HG03095 (cell line): ENCODE results near the gene LRRC66.

Source experiments
- ATAC-seq: cut with Tn5 transposase; IDR thresholded peaks from one replicate; pipeline ENCODE4 v1.9.1; 2021; ENCODE audit warnings: moderate library complexity; ENCODE audit not compliant: unreplicated experiment

LRRC66 gene

DNA sequence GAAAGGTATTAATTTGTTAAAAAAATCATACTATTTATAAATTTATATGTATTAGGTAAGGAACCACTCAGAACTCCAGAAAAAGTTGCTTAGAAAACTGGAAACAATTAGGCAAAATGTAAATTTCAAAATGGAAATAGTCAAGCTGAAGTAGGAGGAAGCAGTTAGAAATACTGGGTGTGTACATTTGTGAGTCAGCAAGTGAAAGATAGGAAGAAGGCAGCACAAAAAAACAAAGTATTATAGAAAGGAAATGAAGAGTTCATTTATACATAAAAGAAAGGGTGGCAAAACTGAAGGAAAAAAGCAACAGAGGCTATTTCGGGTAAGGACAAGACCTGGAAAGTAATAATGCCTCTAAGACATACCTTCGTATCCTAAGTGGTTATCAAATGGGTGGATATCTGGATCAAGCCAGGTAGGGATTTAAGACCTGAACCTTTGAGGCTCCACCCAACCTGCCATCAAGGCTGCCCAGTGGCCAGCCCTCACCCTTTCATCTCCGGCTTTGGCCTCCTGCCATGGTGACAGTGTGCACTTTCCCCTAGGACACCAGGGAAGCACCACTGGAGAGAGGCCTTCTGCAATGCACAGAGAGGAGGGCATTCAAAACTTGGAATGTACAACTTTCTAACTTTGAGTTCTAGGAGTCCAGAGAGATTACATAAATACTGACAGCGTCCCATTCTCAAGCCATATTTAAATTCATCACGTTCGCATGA is at the start of gene LRRC66:
Gene LRRC66, minus strand, starts transcription at position 428 of the 722 bp plus-strand sequence. CDS start 2,750 bp downstream, outside the sequence.
- ATAC-seq, result no peak

DNA sequence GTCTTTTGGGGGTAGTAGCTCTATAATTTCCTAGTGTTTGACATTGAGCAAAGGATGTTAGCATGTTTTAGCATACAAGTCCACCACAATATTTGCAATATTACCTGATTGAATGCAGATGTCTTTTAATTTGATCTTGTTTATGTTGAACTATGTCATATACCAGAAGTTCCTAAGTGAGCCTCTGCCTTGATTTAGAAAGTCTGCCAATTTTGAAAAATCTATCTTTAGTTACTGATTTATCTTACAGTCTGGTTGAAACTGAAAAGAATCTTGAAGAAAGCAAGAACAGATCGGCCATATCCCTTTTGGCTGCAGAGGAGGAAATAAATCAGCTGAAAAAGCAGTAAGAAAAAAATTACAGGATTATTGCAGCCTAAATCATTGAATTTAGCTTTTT is 49.4 kb upstream of the LRRC66 start:
- no peak for ATAC-seq

GRCh38 chr4:52059372-52059771 is 39.2 kb upstream of the LRRC66 start:
- ATAC-seq, result no peak

- ATAC-seq, result no peak
Observed at GRCh38 chr4:52058275-52058674, 38.1 kb upstream of the LRRC66 start.

GRCh38 chr4:52057196-52057595 is 37.0 kb upstream of the LRRC66 start:
- no peak for ATAC-seq

DNA sequence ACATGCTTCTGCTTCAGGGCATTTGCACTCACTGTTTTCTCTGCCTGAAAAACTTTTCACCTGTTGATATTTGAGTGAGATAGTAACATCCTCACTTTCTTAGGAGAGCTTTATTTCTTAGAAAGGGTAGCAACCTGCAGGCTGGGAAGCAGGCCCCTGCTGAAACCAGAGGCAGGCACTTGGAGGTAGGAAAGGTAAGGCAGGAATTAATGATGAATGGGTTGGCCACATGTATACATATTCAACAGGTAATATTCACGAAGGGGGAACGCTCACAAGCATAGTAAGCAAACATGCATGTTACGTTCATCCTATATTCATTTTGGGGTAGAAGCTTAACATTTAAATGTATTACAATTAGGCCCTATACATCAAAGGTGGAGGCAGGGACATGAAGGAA is 34.1 kb upstream of the LRRC66 start:
- no peak for ATAC-seq

DNA sequence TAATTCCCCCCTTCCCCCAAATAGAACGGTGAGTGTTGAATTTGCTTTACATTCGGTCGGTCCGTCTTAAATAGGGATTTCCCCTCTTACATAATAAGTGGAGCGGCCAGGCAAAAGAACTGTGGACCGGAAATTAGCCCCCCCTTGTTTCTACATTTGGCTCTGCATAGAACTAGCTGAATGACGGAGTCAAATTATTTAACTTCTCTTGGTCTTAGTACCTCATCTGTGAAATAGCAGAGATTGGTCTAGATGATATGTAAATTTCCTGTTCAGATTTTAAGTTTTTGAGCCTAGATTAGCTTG is 32.3 kb upstream of the LRRC66 start:
- ATAC-seq, result peak; percentile 68

DNA sequence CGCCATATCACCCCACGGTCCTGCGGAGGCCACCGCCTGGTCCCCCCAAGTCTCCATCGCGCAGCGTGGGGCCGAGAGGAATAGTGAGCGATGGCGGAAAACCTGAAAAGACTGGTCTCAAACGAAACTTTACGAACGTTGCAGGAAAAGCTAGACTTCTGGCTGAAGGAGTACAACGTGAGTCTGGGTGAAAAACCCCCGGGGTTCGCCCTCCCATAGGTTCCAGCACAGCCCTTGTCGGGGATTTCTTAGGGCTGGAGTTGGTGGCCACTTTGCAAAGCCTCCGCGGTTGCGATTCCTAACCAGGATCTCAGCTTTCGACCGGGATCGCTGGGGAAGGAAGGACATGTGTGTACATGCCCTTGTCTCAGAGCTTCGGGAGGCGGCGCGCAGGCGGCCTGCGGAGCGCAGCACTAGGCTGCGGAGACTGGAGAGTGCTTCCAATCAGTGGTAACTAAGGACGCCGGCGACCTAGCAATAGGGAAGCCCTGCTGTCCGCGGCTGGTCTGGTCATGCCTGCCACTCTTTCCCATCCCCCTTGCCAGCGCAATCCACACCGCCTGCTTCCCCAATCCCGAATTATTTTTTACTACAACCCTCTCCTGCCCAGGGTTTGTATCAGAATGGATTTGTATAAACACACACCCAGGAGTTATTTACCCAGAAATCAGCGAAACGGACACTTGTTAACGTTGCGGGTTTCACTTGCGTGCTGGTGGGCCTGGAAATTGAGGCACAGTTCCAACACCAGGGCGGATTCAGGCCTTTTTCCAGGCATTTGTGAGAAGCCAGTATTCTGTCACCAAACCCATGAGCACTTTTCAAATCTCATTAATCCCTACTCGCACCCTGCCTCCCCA is 31.7 kb upstream of the LRRC66 start:
- ATAC-seq, result peak; percentile 55

DNA sequence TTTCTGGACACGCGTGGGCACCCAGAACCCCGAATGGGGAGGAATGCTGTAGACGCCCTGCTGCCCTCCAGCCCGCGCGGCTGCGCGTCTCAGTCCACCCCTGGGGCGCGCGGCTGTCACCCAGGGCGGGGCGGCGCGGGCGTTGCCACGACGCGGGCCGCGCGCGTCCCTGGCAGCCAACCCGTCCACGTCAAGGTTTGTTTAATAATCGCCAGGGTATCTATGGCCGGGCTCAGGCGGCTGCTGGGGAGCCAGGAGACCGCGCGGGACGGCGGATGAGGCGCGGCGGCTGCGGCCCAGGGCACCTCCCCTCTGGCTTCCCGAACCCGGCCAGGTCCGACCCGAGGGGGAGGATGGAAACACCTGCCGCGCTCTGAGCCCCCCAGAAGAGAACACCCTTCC is 31.1 kb upstream of the LRRC66 start, which contains the start of gene SPATA18:
Gene SPATA18, plus strand, starts transcription at position 92 of the 402 bp plus-strand sequence. CDS start 401 bp downstream, outside the sequence.
- peak; percentile 33 for ATAC-seq

DNA sequence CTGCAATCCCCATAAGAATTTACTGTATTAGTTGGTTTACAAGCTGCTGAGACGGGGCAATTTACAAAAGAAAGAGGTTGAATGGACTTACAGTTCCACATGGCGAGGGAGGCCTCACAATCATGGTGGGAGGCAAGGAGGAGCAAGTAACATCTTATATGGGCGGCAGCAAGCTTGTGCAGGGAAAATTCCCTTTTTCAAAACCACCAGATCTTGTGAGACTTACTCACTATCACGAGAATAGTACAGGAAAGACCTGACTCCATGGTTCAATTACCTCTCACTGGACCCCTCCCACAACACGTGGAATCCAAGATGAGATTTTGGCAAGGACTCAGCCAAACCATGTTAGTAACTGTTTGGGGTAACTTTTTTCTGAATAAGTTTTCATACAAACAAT is 29.1 kb upstream of the LRRC66 start:
- ATAC-seq, result no peak

- no peak for ATAC-seq
Observed at GRCh38 chr4:52045028-52045427, 24.9 kb upstream of the LRRC66 start.

DNA sequence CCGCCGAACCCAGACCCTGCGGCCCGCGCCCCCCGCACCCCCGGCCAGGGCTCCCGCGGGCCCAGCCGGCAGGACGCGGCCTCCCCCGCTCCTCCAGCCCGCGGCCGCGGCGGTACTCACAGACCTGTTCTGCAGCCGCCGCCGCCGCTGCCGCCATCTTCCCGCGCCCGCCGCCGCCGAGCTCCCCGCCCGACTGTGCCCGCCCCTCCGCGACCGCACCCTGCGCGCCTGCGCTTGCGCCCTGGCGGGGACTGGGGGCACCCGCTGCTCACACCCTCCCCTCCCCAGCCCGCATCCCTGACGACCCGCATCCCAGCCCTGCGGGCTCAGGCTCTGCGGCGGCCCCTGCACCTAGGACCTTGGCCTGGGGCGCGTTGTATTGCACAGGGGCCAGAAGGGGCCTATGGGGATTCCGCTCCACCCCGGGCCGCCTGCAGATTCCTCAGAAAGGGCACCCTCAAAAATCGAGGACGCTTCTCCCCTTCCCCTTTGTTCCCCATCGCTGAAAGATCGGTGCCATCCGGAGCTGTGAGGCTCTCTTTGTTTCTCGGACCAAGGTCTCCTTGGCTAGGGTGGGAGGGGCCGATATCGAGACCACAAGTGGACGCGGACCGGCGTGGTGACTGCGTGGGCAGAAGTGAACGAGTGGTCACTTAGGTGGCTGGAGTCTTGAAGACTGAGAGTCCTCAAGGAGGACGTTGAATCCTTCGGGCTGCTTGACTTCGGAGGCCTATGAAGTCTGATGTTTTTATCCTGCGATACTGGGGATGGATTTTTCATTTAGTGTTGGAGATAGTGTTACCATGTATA is 18.1 kb upstream of the LRRC66 start, which contains the start of gene SGCB:
Gene SGCB, minus strand, starts transcription at position 197 of the 810 bp plus-strand sequence. Its CDS starts 40 bp downstream, at position 157.
- ATAC-seq, result peak; percentile 91

DNA sequence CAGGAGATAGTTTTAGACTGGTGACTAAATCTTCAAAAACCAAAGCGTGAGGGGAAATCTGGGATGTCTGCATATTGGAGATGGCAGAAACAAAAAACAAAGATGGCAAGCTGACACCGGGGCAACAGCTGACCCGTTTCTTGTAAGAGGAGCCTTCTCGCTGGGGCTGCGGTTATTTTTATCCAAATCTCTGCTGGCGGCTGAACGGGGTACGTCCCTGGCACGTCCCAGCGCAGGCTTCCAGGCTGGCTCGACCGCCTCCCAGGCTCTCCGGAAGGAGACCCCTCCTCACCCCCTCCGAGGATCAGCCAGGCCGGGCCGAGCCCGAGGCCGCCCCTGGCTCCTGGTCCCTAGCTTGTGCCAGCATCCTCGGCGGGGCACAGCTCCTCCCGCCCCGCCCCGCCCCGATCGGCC is 17.5 kb upstream of the LRRC66 start:
- ATAC-seq, result peak; percentile 45

GRCh38 chr4:52036886-52037530 is 16.8 kb upstream of the LRRC66 start:
- no peak for ATAC-seq

DNA sequence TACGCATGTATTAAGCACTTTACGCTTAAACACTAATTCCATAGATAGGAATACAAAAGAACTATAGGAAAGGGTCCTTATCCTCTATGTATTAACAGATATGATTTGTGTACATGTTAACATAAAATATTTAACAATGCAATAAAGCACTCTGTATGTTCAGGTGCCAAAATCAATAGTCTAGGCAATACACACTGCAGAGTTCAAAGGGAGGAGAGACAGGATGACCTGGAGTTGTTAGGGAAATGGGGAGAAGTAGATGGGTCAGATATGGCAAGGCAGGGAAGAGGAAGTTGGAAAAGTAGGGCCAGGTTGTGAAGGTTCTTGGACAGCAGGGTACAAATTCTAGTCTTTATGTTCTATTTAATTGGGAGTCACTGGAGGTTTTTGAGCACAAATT is 15.0 kb upstream of the LRRC66 start:
- ATAC-seq, result no peak

- no peak for ATAC-seq
Observed at GRCh38 chr4:52032005-52032404, 11.8 kb upstream of the LRRC66 start.

GRCh38 chr4:52028970-52029369 is 8.8 kb upstream of the LRRC66 start:
- no peak for ATAC-seq

DNA sequence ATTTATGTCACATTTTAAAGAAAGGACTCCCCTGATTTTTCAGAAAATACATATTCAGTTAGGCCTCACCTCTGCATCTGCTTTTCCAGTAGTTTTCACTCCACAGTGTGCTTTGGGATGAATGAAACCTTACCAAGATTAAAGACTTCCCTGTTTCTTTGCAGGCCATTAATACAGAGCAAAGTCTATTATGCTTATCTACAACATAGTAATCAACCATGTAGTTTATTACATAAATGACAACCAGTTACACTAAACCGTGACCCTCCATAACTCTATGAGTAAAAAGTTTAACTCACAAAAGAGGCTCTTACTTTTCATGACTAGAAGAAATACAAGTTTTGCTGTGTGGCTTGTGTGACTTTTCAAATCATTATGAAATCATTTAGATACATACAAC is 2.3 kb downstream of the LRRC66 start:
- ATAC-seq, result no peak

DNA sequence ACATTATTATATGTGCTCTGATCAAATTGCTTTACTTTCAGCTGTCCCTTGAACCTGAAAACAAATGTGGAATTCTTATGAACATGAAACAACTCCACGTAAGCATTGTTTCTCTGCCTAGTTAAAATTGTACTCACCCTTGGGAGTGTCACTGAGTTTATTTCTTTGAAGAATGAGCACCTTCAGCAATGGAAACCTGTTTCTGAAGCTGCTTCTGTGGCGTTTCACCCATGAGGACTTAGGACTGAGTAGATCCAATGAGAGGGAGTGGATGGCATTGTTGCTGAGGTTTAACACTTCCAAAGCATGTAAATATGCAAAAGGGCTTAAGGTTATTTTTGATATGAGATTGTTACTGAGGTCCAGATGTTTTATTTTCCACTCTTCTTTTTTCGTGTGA is 3.2 kb downstream of the LRRC66 start:
- no peak for ATAC-seq

GRCh38 chr4:52015366-52015765 is 4.8 kb downstream of the LRRC66 start:
- no peak for ATAC-seq

- no peak for ATAC-seq
Observed at GRCh38 chr4:52014903-52015302, 5.3 kb downstream of the LRRC66 start.
